ENCODE data around the gene PIEZO2. TPM values are rescaled to one million over a fixed set of nuclear protein-coding genes. Genes with fewer than 3 reads are reported as not detected.

The PIEZO2 gene
- polyA plus RNA-seq, 6 donors from 2014 or later, result 0.21 TPM; not detected in 5

DNA sequence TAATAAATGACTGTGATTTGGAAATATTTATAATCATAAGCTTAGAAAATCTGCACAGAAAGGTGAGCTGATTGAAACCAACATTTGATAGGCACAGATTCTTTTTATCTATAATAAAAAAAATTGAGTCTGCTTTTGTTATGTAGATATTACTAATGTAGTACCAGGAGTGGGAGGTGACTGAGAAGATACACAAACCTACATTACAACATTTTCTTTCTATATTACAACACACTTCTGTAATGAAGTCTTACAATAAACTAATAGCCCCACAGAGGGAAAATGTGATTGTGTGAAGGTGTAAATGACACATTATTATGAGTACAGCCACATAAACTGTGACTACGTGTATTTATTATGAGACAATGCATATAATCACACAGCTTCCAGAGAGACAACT, 241.6 kb downstream of the PIEZO2 start:
- Mint-ChIP-seq H3K27ac (no peak overlapping the region), H3K4me1 (no peaks in the 10 kb centered on the region), H3K27me3 (peaks cover under 1 to 7% (median 7%) of the 10 kb centered on the region in 3 donors), H3K9me3 (peaks cover 0 to 2% (median 0%) of the 10 kb centered on the region in 7 donors), H3K36me3 (no peaks in the 10 kb centered on the region), H3K4me3 (no peak overlapping the region)
- no peak for ATAC-seq (ENCODE audit: low read depth in 2 of 2)
- no peak for DNase-seq

DNA sequence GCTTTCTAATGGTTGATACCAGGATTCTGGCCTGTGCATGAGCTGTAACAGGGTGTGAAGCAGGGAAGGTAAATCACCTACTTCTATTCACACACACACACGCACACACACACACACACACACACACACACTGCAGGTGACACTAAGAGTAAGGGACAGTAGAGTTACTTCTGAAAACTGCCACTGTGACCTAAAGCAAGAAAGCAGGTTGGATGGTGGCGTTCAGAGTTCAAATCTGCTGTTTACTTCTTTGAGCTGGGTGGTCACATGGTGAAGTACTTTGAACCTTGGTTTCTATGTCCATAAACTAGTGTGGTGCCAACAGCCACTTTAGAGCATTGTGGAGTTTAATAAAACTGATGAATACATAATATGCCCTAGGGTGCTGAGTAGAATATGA, 248.0 kb downstream of the PIEZO2 start:
- Mint-ChIP-seq H3K36me3 (no peaks in the 10 kb centered on the region), H3K9me3 (peaks cover 0 to 16% (median 5%) of the 10 kb centered on the region in 7 donors), H3K27me3 (peaks cover 10 to 16% (median 13%) of the 10 kb centered on the region in 3 donors), H3K4me1 (peaks cover 0 to 11% (median 0%) of the 10 kb centered on the region in 3 donors), H3K27ac (no peak overlapping the region), H3K4me3 (no peak overlapping the region)
- ATAC-seq (ENCODE audit: low read depth in 2 of 2), result no peak
- no peak for DNase-seq

DNA sequence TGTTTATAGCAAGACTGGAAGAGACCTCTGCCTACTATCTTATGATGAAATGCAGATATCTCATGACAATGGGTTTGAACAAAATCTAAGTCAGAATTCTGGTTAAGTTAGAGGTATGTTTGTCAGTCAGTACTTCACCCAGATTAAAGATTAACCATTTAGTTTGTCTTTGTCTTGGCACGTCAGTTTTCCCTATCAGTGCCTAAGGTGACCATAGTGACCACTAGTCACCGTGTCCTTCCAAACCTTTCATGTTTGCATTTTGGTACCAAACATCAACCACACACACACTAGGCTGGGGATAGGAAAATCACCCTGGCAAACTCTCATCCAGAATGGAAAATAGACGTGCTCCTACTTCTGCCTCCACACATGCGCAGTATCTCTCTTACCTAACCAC, 248.9 kb downstream of the PIEZO2 start:
- no peak for ATAC-seq (ENCODE audit: low read depth in 2 of 2)
- Mint-ChIP-seq H3K36me3 (no peaks in the 10 kb centered on the region), H3K9me3 (peaks cover 0 to 16% (median 5%) of the 10 kb centered on the region in 7 donors), H3K4me1 (peaks cover 0 to 11% (median 0%) of the 10 kb centered on the region in 3 donors), H3K4me3 (no peak overlapping the region), H3K27ac (peak overlapping the region in 1 of 6 donors; percentile 25), H3K27me3 (peaks cover 6 to 16% (median 10%) of the 10 kb centered on the region in 3 donors)
- DNase-seq, result no peak

DNA sequence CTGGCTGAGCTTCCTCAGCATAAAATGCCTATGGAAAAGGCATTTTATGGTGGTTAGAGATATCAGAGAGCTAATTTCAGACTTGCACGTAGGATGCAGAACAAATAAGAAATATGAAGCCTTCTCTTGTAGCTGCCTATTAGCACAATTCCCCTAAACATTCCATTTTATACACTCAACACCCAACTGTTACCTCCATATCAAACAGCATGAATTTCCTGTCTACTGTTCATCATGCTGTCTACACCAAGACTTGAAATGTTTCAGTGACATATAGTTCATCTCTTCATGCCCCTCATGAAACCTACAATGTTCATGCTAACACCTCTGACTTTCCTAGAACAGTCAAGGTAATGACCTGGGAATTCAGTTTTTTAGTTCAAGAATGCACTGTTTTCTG, 249.9 kb downstream of the PIEZO2 start:
- no peak for ATAC-seq (ENCODE audit: low read depth in 2 of 2)
- Mint-ChIP-seq H3K36me3 (no peaks in the 10 kb centered on the region), H3K27me3 (peaks cover 6 to 20% (median 10%) of the 10 kb centered on the region in 3 donors), H3K4me3 (no peak overlapping the region), H3K27ac (no peak overlapping the region), H3K9me3 (peaks cover 0 to 16% (median 5%) of the 10 kb centered on the region in 7 donors), H3K4me1 (peaks cover 0 to 11% (median 0%) of the 10 kb centered on the region in 3 donors)
- DNase-seq, result no peak

DNA sequence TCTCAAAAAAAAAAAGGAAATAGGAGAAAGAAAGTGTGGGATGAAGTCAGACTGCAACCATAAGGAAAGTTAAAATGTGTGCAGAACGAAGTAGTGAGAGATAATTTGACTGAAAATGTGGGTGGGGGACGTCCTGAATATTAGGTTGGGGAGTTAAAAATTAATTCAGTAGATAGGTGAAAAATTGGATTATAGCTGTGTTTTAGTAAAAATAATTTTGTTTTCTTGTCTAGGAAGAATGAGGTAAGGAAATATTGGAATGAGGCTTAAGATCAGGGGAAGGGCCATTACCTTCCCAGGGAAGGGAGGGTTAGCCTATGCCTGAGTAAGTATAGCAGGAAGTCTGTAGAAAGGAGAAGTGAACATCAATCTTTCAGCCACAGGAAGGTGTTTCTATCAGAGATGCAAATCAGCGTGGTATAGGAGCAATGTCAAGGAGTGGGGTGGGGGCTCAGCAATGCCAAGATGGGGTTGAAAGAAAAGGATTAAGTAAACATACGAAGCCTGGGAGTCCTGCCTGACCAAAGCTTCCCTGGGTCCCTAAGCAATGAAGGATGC, 250.9 kb downstream of the PIEZO2 start:
- Mint-ChIP-seq H3K27ac (no peak overlapping the region), H3K4me3 (peak overlapping the region in 1 of 8 donors; percentile 77), H3K4me1 (peaks cover 0 to 16% (median 0%) of the 10 kb centered on the region in 3 donors), H3K27me3 (peaks cover 10 to 23% (median 10%) of the 10 kb centered on the region in 3 donors), H3K9me3 (peaks cover 0 to 16% (median 5%) of the 10 kb centered on the region in 7 donors), H3K36me3 (no peaks in the 10 kb centered on the region)
- no peak for DNase-seq
- no peak for ATAC-seq (ENCODE audit: low read depth in 2 of 2)

DNA sequence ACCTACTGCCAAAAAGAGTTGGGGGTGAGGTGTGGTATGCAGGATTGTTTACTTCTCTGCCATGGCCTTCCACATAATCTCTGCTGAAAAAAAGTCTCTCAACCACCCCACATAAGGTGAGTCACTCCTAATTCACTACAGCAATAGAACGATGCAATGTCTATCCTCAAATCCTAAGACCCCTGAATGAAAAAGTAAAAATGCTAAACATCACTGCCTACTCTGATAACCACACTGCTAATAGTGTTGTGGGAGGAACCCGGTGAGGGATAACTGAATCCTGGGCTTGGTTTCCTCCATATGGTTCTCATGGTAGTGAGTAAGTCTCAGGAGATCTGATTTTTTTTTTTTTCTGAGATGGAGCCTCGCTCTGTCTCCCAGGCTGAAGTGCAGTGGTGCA, 252.5 kb downstream of the PIEZO2 start:
- Mint-ChIP-seq H3K4me1 (peaks cover 0 to 16% (median 0%) of the 10 kb centered on the region in 3 donors), H3K4me3 (no peak overlapping the region), H3K27me3 (peaks cover 10 to 23% (median 20%) of the 10 kb centered on the region in 3 donors), H3K27ac (no peak overlapping the region), H3K9me3 (peaks cover 0 to 16% (median 5%) of the 10 kb centered on the region in 7 donors), H3K36me3 (no peaks in the 10 kb centered on the region)
- ATAC-seq (ENCODE audit: low read depth in 2 of 2), result no peak
- no peak for DNase-seq

DNA sequence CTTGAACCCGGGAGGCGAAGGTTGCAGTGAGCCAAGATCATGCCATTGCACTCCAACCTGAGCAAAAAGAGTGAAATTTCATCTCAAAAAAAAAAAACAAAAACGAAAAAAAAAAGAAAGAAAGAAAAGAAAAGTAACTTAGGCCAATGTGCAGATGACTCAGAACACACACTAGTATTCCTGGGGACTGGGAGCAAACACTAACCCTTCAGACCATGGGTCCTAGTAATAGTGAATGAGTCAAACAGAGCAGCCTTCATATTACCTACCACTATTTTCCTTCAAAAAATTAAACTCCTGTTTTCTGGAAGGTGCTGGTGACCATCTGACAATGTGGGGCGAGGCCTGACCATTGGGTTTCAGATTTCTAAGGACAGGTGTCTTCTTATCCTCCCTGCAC, 253.4 kb downstream of the PIEZO2 start:
- ATAC-seq (ENCODE audit: low read depth in 2 of 2) (no peak), DNase-seq (no peak)
- Mint-ChIP-seq H3K27ac (no peak overlapping the region), H3K27me3 (peaks cover 10 to 23% (median 20%) of the 10 kb centered on the region in 3 donors), H3K9me3 (peaks cover 0 to 16% (median 5%) of the 10 kb centered on the region in 7 donors), H3K36me3 (no peaks in the 10 kb centered on the region), H3K4me3 (no peak overlapping the region), H3K4me1 (peaks cover 0 to 16% (median 0%) of the 10 kb centered on the region in 3 donors)

DNA sequence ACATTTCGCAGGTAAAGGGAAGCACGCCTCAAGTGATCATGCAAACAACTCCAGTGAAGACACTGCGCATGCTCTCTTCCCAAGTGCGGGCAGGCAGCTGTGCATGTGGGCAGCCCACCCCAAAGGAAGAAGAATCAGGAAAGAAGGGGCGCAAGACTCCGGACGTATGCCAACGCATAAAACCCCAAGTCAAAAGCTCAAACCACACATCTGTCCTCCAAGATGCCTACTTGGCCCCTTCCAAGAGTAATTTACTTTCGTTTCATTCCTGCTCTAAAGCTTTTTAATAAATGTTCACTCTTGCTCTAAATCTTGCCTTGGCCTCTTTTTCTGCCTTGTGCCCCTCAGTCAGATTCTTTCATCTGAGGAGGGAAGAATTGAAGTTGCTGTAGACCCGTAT, 254.9 kb downstream of the PIEZO2 start:
- no peak for DNase-seq
- no peak overlapping the region for H3K27ac Mint-ChIP-seq
- H3K36me3 Mint-ChIP-seq, result no peaks in the 10 kb centered on the region
- H3K27me3 Mint-ChIP-seq, result peaks cover 4 to 18% (median 17%) of the 10 kb centered on the region in 3 donors
- H3K9me3 Mint-ChIP-seq, result peaks cover 0 to 16% (median 5%) of the 10 kb centered on the region in 7 donors
- H3K4me1 Mint-ChIP-seq, result peaks cover 0 to 16% (median 0%) of the 10 kb centered on the region in 3 donors
- no peak overlapping the region for H3K4me3 Mint-ChIP-seq
- no peak for ATAC-seq (ENCODE audit: low read depth in 2 of 2)

DNA sequence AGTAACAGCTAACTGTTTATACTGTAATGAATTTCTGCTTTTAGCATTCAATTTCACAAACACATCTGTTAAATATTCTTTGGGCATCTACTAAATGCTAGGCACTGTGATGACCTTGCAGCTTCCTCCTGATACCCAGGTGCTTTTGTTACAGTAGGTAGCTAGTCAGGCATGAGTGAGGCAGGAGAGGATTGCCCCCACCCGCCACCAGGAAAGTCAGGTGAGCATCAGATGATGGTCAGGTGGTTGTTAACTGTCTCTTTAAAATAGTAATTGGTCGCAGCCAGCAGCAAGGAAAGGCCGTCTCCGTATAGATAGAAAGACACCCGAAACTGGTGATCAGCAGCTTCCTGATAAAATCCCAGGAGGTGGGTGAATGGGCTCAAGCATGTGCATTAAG, 255.6 kb downstream of the PIEZO2 start:
- Mint-ChIP-seq H3K4me1 (peaks cover 0 to 15% (median 0%) of the 10 kb centered on the region in 3 donors), H3K36me3 (no peaks in the 10 kb centered on the region), H3K27ac (no peak overlapping the region), H3K9me3 (peaks cover 0 to 16% (median 5%) of the 10 kb centered on the region in 7 donors), H3K27me3 (peaks cover 5 to 20% (median 18%) of the 10 kb centered on the region in 3 donors), H3K4me3 (no peak overlapping the region)
- DNase-seq, result no peak
- ATAC-seq (ENCODE audit: low read depth in 2 of 2), result no peak

DNA sequence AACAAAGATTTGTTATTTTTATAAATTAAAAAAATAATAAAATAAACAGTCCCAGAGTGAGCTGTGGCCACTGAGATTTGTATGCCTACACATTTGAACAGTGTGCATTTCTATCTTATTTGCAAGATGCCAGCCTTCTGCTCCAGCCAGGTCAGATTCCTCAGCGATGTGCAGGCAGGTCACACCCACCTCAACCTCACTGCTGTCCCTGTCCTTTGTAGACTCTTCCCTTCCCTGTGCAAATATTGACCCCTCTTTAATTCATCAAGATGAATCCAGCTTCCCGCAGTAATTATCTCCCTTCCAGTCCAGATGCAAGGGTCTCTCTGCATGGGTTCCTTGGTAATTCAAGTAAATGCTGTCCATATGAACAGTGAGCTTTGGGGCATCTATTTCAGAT, 256.2 kb downstream of the PIEZO2 start:
- peaks cover 7 to 22% (median 20%) of the 10 kb centered on the region in 3 donors for H3K27me3 Mint-ChIP-seq
- DNase-seq, result no peak

DNA sequence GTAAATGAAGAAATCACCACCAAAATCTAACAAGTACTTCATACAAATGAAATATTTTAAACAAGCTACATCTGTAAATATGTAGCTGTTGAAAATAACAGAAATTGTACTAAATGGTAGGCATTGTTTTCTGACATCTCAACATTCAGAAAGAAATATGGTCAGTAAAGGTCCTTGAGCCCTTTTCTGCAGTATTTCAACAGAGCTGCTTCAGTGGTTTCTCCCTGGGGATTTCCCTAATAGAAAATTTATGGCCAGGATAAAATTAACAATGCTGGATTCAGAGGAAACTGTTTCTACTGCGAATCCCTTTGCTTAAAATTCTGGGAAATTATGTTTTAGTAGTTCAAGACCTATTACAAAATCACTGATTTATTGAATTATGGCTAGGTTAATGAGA, 256.6 kb downstream of the PIEZO2 start:
- no peaks in the 10 kb centered on the region for H3K36me3 Mint-ChIP-seq
- ATAC-seq (ENCODE audit: low read depth in 2 of 2), result no peak
- peaks cover 0 to 9% (median 0%) of the 10 kb centered on the region in 3 donors for H3K4me1 Mint-ChIP-seq
- peaks cover 7 to 22% (median 20%) of the 10 kb centered on the region in 3 donors for H3K27me3 Mint-ChIP-seq
- peaks cover 0 to 10% (median 0%) of the 10 kb centered on the region in 7 donors for H3K9me3 Mint-ChIP-seq
- H3K4me3 Mint-ChIP-seq, result no peak overlapping the region
- no peak for DNase-seq
- no peak overlapping the region for H3K27ac Mint-ChIP-seq

More for the DNA sequence above, 256.2 kb downstream of the PIEZO2 start:
- Mint-ChIP-seq H3K4me3 (no peak overlapping the region), H3K36me3 (no peaks in the 10 kb centered on the region), H3K9me3 (peaks cover 0 to 12% (median 0%) of the 10 kb centered on the region in 7 donors), H3K27ac (no peak overlapping the region), H3K4me1 (peaks cover 0 to 11% (median 0%) of the 10 kb centered on the region in 3 donors)
- ATAC-seq (ENCODE audit: low read depth in 2 of 2), result no peak

DNA sequence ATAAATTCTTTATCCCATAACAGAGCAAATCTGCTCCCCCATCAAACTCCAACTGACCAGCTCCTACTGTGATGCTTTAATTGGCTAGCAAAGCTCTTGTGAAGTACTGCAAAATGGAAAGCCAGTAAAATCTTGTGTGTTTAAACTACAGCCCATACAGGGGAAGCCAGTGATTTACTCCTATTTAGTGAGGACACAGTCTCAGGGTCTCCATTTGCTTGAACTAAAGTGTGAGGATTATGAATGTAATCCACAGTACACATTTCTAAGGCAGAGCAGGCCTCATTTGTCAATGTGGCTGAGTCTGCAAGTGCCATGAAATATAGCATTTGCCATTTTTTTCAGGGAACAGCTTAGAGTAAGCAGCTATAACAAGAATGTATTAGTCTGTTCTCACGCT, 259.3 kb downstream of the PIEZO2 start:
- no peak for DNase-seq
- no peak overlapping the region for H3K4me3 Mint-ChIP-seq
- H3K36me3 Mint-ChIP-seq, result peaks cover 0 to 4% of the 10 kb centered on the region in 2 donors
- H3K27me3 Mint-ChIP-seq, result peaks cover 7 to 22% (median 12%) of the 10 kb centered on the region in 3 donors
- ATAC-seq (ENCODE audit: low read depth in 2 of 2), result no peak
- peaks cover 0 to 5% (median 0%) of the 10 kb centered on the region in 7 donors for H3K9me3 Mint-ChIP-seq
- no peak overlapping the region for H3K27ac Mint-ChIP-seq
- peaks cover 0 to 5% (median 0%) of the 10 kb centered on the region in 3 donors for H3K4me1 Mint-ChIP-seq

DNA sequence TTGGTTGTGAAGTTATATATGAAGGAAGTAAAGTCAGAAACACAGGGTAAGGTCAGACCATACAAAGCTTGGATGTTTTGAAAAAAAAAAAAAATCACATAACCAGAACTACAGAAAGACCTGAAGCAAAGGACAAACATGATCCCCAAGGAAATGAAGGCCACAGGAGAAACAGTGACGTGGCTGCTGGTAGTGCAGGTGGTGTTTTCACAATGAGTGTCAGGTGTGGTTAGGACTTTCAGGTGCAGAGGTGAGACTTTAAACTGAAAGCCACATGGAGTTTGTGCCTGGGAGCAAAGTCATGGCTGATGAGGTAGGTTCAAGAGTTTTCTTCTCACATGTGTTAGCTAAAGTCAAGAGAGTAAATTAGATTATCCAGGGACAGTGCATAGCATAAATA, 270.7 kb downstream of the PIEZO2 start:
- Mint-ChIP-seq H3K4me3 (no peak overlapping the region), H3K9me3 (peaks cover 0 to 7% (median 0%) of the 10 kb centered on the region in 7 donors), H3K27me3 (peaks cover 0 to 6% (median 4%) of the 10 kb centered on the region in 3 donors), H3K27ac (no peak overlapping the region), H3K4me1 (no peaks in the 10 kb centered on the region), H3K36me3 (no peaks in the 10 kb centered on the region)
- ATAC-seq (ENCODE audit: low read depth in 2 of 2) (no peak), DNase-seq (no peak)

DNA sequence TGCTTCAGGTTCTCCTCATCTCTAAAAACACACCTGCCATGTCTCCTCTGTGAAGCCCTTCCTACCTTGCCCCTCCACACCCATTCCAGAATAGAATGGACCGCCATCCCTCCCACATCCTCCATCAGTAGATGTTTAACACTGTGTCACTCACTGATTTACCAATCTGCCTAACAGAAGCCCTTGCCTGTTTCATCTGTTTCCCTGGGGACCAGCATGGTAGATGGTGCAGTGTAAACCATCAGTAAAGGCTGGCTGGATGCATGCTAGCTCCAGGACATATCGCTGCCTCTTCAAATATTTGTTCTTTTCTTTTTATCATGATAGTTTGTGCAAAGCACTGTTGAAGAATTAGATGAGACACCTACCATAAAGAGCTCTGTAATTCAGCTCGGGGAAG, 271.4 kb downstream of the PIEZO2 start:
- peaks cover 0 to 6% (median 4%) of the 10 kb centered on the region in 3 donors for H3K27me3 Mint-ChIP-seq
- no peaks in the 10 kb centered on the region for H3K4me1 Mint-ChIP-seq
- no peak overlapping the region for H3K4me3 Mint-ChIP-seq
- no peak overlapping the region for H3K27ac Mint-ChIP-seq
- H3K36me3 Mint-ChIP-seq, result no peaks in the 10 kb centered on the region
- H3K9me3 Mint-ChIP-seq, result peaks cover 0 to 7% (median 0%) of the 10 kb centered on the region in 7 donors
- DNase-seq (no peak), ATAC-seq (ENCODE audit: low read depth in 2 of 2) (no peak)
